ENCODE data around the gene HAGHL.

HAGHL gene

GRCh38 chr16:728131-728889, 1.4 kb downstream of the HAGHL start:
- H3K27ac Mint-ChIP-seq = peak overlapping the region; percentile 63
- peak overlapping the region; percentile 70 for H3K4me3 Mint-ChIP-seq
- peaks cover 31% of the 10 kb centered on the region for H3K36me3 Mint-ChIP-seq (ENCODE audit: low read depth)
- H3K27me3 Mint-ChIP-seq = no peaks in the 10 kb centered on the region
- DNase-seq = peak; percentile 79
- H3K4me1 Mint-ChIP-seq (ENCODE audit: low read depth) = peaks cover 5% of the 10 kb centered on the region
- no peaks in the 10 kb centered on the region for H3K9me3 Mint-ChIP-seq

- peaks cover 5% of the 10 kb centered on the region for H3K4me1 Mint-ChIP-seq (ENCODE audit: low read depth)
These were observed 2.2 kb downstream of the HAGHL start for GRCh38 chr16:728890-729744.

GRCh38 chr16:729768-730665, 3.1 kb downstream of the HAGHL start:
- Mint-ChIP-seq H3K9me3 (no peaks in the 10 kb centered on the region), H3K36me3 (ENCODE audit: low read depth) (peaks cover 42% of the 10 kb centered on the region), H3K4me3 (peak overlapping the region; percentile 20), H3K4me1 (ENCODE audit: low read depth) (peaks cover 10% of the 10 kb centered on the region), H3K27ac (no peak overlapping the region), H3K27me3 (no peaks in the 10 kb centered on the region)
- peak; percentile 34 for DNase-seq

More at GRCh38 chr16:728890-729744, 2.2 kb downstream of the HAGHL start:
- Mint-ChIP-seq H3K27ac (peak overlapping the region; percentile 63), H3K9me3 (no peaks in the 10 kb centered on the region), H3K27me3 (no peaks in the 10 kb centered on the region), H3K36me3 (ENCODE audit: low read depth) (peaks cover 33% of the 10 kb centered on the region), H3K4me3 (peak overlapping the region; percentile 70)
- DNase-seq = peak; percentile 41

- Mint-ChIP-seq H3K4me1 (ENCODE audit: low read depth) (peaks cover 17% of the 10 kb centered on the region), H3K27ac (no peak overlapping the region), H3K27me3 (no peaks in the 10 kb centered on the region), H3K4me3 (no peak overlapping the region), H3K36me3 (ENCODE audit: low read depth) (peaks cover 48% of the 10 kb centered on the region), H3K9me3 (no peaks in the 10 kb centered on the region)
- peak; percentile 36 for DNase-seq
These were observed 4.0 kb downstream of the HAGHL start for GRCh38 chr16:730666-731509.

GRCh38 chr16:732332-732731, 5.4 kb downstream of the HAGHL start:
- no peaks in the 10 kb centered on the region for H3K27me3 Mint-ChIP-seq
- H3K9me3 Mint-ChIP-seq = no peaks in the 10 kb centered on the region
- H3K4me1 Mint-ChIP-seq (ENCODE audit: low read depth) = peaks cover 27% of the 10 kb centered on the region
- H3K27ac Mint-ChIP-seq = no peak overlapping the region
- H3K4me3 Mint-ChIP-seq = no peak overlapping the region
- H3K36me3 Mint-ChIP-seq (ENCODE audit: low read depth) = peaks cover 63% of the 10 kb centered on the region
- no peak for DNase-seq

GRCh38 chr16:732936-733335, 6.0 kb downstream of the HAGHL start:
- no peak for DNase-seq
- H3K4me3 Mint-ChIP-seq = no peak overlapping the region
- no peaks in the 10 kb centered on the region for H3K27me3 Mint-ChIP-seq
- H3K4me1 Mint-ChIP-seq (ENCODE audit: low read depth) = peaks cover 30% of the 10 kb centered on the region
- H3K27ac Mint-ChIP-seq = no peak overlapping the region
- H3K36me3 Mint-ChIP-seq (ENCODE audit: low read depth) = peaks cover 69% of the 10 kb centered on the region
- H3K9me3 Mint-ChIP-seq = no peaks in the 10 kb centered on the region

GRCh38 chr16:733382-734207, 6.7 kb downstream of the HAGHL start:
- H3K36me3 Mint-ChIP-seq (ENCODE audit: low read depth) = peaks cover 73% of the 10 kb centered on the region
- peaks cover 32% of the 10 kb centered on the region for H3K4me1 Mint-ChIP-seq (ENCODE audit: low read depth)
- H3K9me3 Mint-ChIP-seq = no peaks in the 10 kb centered on the region
- no peak overlapping the region for H3K27ac Mint-ChIP-seq
- DNase-seq = peak; percentile 62
- H3K4me3 Mint-ChIP-seq = no peak overlapping the region
- no peaks in the 10 kb centered on the region for H3K27me3 Mint-ChIP-seq

- Mint-ChIP-seq H3K4me3 (no peak overlapping the region), H3K9me3 (no peaks in the 10 kb centered on the region), H3K36me3 (ENCODE audit: low read depth) (peaks cover 78% of the 10 kb centered on the region), H3K27ac (no peak overlapping the region), H3K4me1 (ENCODE audit: low read depth) (peaks cover 36% of the 10 kb centered on the region), H3K27me3 (no peaks in the 10 kb centered on the region)
- no peak for DNase-seq
These were observed 7.5 kb downstream of the HAGHL start for GRCh38 chr16:734208-734980.

- Mint-ChIP-seq H3K9me3 (no peaks in the 10 kb centered on the region), H3K36me3 (ENCODE audit: low read depth) (peaks cover 78% of the 10 kb centered on the region), H3K27ac (peak overlapping the region; percentile 95), H3K27me3 (no peaks in the 10 kb centered on the region), H3K4me3 (peak overlapping the region; percentile 42), H3K4me1 (ENCODE audit: low read depth) (peaks cover 43% of the 10 kb centered on the region)
- peak; percentile 31 for DNase-seq
These were observed 8.3 kb downstream of the HAGHL start for GRCh38 chr16:734981-735881.

- Mint-ChIP-seq H3K36me3 (ENCODE audit: low read depth) (peaks cover 77% of the 10 kb centered on the region), H3K27me3 (no peaks in the 10 kb centered on the region), H3K9me3 (no peaks in the 10 kb centered on the region), H3K27ac (peak overlapping the region; percentile 95), H3K4me3 (peak overlapping the region; percentile 53), H3K4me1 (ENCODE audit: low read depth) (peaks cover 43% of the 10 kb centered on the region)
- peak; percentile 68 for DNase-seq
These were observed 9.1 kb downstream of the HAGHL start for GRCh38 chr16:735982-736453.

GRCh38 chr16:736936-737481, 10.1 kb downstream of the HAGHL start:
- Mint-ChIP-seq H3K9me3 (no peaks in the 10 kb centered on the region), H3K27me3 (no peaks in the 10 kb centered on the region), H3K4me1 (ENCODE audit: low read depth) (peaks cover 46% of the 10 kb centered on the region), H3K4me3 (no peak overlapping the region), H3K27ac (peak overlapping the region; percentile 95), H3K36me3 (ENCODE audit: low read depth) (peaks cover 72% of the 10 kb centered on the region)
- no peak for DNase-seq
